ENCODE data around the gene TSR3. TPM values are rescaled to one million over a fixed set of nuclear protein-coding genes. Genes with fewer than 3 reads are reported as not detected.

The TSR3 gene
- total and polyA plus RNA-seq, 2 of the 13 experiments (the other 11 are each of a cell fraction or from before 2014, with no cell fraction given) = 24.2 to 51.0 TPM

DNA sequence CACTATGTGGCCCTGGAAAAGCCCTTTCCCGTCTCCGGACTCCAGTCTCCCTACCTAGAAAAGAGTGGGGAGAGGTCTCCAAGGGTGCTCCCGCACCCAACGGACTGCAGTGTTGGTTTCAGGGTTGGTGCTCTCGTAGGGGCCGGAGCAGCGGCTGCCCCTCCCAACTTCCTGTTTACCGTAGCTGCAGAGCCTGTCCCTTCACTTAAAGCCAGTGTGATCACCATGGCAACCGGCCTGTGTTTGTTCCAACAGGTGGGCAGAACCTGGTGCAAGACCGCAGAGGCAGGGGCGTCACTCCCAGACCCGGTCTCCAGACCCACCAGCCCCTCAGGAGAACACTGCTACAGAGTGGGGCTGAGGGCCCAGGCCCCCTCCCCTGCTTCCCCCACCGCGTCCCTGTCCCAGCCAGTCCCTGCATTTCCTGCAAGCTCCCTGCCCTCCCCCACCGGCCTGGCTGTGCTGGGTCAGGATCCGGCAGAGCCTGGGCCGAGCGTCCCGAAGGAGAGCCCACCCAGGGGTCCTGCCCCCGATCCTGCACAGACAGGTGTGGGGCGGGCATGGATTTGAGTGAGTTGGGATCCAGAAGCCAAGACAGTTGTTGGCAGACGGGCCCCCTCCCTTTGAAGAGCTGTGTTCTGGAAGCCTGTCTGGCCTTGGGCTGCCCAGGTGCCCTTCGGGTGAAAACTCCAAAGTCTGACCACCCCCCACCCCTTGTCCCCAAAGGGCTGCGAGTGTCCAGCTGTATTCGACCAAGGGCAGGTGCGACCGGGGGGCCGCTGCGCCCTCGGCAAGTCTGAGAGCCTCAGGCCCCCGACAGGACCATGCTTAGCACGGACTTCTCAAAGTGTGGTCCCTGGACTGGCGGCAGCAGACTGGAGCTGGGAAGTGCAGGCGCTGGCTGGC lies 19.7 kb downstream of the TSR3 start (continued):
- TF ChIP-seq, protein P1, sequence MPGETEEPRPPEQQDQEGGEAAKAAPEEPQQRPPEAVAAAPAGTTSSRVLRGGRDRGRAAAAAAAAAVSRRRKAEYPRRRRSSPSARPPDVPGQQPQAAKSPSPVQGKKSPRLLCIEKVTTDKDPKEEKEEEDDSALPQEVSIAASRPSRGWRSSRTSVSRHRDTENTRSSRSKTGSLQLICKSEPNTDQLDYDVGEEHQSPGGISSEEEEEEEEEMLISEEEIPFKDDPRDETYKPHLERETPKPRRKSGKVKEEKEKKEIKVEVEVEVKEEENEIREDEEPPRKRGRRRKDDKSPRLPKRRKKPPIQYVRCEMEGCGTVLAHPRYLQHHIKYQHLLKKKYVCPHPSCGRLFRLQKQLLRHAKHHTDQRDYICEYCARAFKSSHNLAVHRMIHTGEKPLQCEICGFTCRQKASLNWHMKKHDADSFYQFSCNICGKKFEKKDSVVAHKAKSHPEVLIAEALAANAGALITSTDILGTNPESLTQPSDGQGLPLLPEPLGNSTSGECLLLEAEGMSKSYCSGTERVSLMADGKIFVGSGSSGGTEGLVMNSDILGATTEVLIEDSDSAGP (CRISPR knock-in tag; IDR thresholded peaks at IDR 0.05; ENCODE audit: borderline replicate concordance) = no peak; the same call in 1 of the 2 replicates
- TF ChIP-seq, protein P2, sequence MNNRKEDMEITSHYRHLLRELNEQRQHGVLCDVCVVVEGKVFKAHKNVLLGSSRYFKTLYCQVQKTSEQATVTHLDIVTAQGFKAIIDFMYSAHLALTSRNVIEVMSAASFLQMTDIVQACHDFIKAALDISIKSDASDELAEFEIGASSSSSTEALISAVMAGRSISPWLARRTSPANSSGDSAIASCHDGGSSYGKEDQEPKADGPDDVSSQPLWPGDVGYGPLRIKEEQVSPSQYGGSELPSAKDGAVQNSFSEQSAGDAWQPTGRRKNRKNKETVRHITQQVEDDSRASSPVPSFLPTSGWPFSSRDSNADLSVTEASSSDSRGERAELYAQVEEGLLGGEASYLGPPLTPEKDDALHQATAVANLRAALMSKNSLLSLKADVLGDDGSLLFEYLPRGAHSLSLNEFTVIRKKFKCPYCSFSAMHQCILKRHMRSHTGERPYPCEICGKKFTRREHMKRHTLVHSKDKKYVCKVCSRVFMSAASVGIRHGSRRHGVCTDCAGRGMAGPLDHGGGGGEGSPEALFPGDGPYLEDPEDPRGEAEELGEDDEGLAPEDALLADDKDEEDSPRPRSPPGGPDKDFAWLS (CRISPR knock-in tag; IDR thresholded peaks at IDR 0.05; ENCODE audit: borderline replicate concordance) = no peak
- TF ChIP-seq RELA (CRISPR knock-in tag; IDR thresholded peaks at IDR 0.05) = no peak
- TF ChIP-seq, protein P3, sequence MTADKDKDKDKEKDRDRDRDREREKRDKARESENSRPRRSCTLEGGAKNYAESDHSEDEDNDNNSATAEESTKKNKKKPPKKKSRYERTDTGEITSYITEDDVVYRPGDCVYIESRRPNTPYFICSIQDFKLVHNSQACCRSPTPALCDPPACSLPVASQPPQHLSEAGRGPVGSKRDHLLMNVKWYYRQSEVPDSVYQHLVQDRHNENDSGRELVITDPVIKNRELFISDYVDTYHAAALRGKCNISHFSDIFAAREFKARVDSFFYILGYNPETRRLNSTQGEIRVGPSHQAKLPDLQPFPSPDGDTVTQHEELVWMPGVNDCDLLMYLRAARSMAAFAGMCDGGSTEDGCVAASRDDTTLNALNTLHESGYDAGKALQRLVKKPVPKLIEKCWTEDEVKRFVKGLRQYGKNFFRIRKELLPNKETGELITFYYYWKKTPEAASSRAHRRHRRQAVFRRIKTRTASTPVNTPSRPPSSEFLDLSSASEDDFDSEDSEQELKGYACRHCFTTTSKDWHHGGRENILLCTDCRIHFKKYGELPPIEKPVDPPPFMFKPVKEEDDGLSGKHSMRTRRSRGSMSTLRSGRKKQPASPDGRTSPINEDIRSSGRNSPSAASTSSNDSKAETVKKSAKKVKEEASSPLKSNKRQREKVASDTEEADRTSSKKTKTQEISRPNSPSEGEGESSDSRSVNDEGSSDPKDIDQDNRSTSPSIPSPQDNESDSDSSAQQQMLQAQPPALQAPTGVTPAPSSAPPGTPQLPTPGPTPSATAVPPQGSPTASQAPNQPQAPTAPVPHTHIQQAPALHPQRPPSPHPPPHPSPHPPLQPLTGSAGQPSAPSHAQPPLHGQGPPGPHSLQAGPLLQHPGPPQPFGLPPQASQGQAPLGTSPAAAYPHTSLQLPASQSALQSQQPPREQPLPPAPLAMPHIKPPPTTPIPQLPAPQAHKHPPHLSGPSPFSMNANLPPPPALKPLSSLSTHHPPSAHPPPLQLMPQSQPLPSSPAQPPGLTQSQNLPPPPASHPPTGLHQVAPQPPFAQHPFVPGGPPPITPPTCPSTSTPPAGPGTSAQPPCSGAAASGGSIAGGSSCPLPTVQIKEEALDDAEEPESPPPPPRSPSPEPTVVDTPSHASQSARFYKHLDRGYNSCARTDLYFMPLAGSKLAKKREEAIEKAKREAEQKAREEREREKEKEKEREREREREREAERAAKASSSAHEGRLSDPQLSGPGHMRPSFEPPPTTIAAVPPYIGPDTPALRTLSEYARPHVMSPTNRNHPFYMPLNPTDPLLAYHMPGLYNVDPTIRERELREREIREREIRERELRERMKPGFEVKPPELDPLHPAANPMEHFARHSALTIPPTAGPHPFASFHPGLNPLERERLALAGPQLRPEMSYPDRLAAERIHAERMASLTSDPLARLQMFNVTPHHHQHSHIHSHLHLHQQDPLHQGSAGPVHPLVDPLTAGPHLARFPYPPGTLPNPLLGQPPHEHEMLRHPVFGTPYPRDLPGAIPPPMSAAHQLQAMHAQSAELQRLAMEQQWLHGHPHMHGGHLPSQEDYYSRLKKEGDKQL (CRISPR knock-in tag; IDR thresholded peaks at IDR 0.05; ENCODE audit: low read depth) = no peak
- TF ChIP-seq PHF21A (CRISPR knock-in tag; IDR thresholded peaks at IDR 0.05) = no peak
- peak; percentile 94 for TF ChIP-seq ZNF263 (CRISPR knock-in tag; IDR thresholded peaks at IDR 0.05)
- TF ChIP-seq BCL6 (CRISPR knock-in tag; IDR thresholded peaks at IDR 0.05) = no peak
- TF ChIP-seq ZBTB33 (CRISPR knock-in tag; IDR thresholded peaks at IDR 0.05) = no peak
- no peak for TF ChIP-seq ARNT2 (CRISPR knock-in tag; IDR thresholded peaks at IDR 0.05; ENCODE audit: low read depth)
- no peak for TF ChIP-seq JARID2 (CRISPR knock-in tag; IDR thresholded peaks at IDR 0.05; ENCODE audit: insufficient replicate concordance)
- TF ChIP-seq REL (CRISPR knock-in tag; conservative IDR thresholded peaks at IDR 0.05) = no peak
- no peak for TF ChIP-seq ZNF253 (CRISPR knock-in tag; IDR thresholded peaks at IDR 0.05; ENCODE audit: borderline replicate concordance)
- no peak for TF ChIP-seq ZNF44 (CRISPR knock-in tag; IDR thresholded peaks at IDR 0.05)
- TF ChIP-seq, protein P4, sequence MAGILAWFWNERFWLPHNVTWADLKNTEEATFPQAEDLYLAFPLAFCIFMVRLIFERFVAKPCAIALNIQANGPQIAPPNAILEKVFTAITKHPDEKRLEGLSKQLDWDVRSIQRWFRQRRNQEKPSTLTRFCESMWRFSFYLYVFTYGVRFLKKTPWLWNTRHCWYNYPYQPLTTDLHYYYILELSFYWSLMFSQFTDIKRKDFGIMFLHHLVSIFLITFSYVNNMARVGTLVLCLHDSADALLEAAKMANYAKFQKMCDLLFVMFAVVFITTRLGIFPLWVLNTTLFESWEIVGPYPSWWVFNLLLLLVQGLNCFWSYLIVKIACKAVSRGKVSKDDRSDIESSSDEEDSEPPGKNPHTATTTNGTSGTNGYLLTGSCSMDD (CRISPR knock-in tag; IDR thresholded peaks at IDR 0.05) = no peak
- TF ChIP-seq EP300 (IDR thresholded peaks at IDR 0.05; ENCODE audit: low read depth in 2 of 2, low read length in 2 of 2) = peak in 1 of 2 experiments; percentile 6; a peak in 1 of 4 replicates
- no peak for TF ChIP-seq EP300 (CRISPR knock-in tag; IDR thresholded peaks at IDR 0.05; ENCODE audit: borderline replicate concordance)
